ENCODE data around the gene BATF2. TPM values are rescaled to one million over a fixed set of nuclear protein-coding genes. Genes with fewer than 3 reads are reported as not detected.

Gene BATF2
- polyA plus RNA-seq, 2 of the 4 experiments (the other 2 are of a cell fraction), result 0.21 to 0.67 TPM

DNA sequence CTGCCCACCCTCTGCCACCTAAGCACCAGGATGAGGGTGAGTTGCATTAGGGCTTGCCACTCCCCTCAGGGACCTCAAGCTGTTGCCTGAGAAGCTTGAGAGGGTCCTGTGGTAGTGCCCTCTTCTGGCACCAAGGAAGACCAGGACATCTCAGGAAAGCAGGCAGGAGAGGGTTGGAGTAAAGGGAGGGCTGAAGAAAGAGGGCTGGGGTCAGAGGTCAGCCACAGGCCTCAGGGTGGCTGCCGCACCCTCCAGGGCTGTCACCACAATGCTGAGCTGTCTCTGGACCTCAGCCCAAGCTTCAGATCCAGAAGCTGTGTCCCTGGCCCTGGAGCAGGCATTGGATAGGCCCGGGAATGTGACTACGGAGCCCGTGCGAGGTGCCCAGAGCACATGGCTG is 48.3 kb upstream of the BATF2 start:
- ATAC-seq (no peak), FAIRE-seq (no peak), DNase-seq (ENCODE audit: low read depth in 1 of 2, low spot score in 1 of 2) (no peak)
- POLR2A ChIA-PET, result no interaction called here
- Histone ChIP-seq H3K27ac (no peak overlapping the region), H3K4me3 (no peak overlapping the region), H3K9me3 (no peaks in the 10 kb centered on the region), H3K4me2 (no peak overlapping the region), H3K4me1 (peaks cover 23% of the 10 kb centered on the region)
- CTCF ChIA-PET, result interaction anchor here (1.0 to 3.2 kb wide), 5 partner anchors 18 to 286 kb away, joined by 4 to 8 read pairs (median 6); partner anchors contain the start of genes ARL2 and SNX15
- WGBS (ENCODE audit: missing lambda C conversion rate), result 83% methylated on average over 5 of the region's 5 CpGs
- no peak for TF ChIP-seq HOXA7 (CRISPR knock-in tag; IDR thresholded peaks at IDR 0.05)
- TF ChIP-seq, protein P1, sequence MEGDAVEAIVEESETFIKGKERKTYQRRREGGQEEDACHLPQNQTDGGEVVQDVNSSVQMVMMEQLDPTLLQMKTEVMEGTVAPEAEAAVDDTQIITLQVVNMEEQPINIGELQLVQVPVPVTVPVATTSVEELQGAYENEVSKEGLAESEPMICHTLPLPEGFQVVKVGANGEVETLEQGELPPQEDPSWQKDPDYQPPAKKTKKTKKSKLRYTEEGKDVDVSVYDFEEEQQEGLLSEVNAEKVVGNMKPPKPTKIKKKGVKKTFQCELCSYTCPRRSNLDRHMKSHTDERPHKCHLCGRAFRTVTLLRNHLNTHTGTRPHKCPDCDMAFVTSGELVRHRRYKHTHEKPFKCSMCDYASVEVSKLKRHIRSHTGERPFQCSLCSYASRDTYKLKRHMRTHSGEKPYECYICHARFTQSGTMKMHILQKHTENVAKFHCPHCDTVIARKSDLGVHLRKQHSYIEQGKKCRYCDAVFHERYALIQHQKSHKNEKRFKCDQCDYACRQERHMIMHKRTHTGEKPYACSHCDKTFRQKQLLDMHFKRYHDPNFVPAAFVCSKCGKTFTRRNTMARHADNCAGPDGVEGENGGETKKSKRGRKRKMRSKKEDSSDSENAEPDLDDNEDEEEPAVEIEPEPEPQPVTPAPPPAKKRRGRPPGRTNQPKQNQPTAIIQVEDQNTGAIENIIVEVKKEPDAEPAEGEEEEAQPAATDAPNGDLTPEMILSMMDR (IDR thresholded peaks at IDR 0.05), result no peak
- TF ChIP-seq HDAC2 (IDR thresholded peaks at IDR 0.05), result no peak
- no peak for TF ChIP-seq CEBPB (IDR thresholded peaks at IDR 0.05)
- TF ChIP-seq, protein P2, sequence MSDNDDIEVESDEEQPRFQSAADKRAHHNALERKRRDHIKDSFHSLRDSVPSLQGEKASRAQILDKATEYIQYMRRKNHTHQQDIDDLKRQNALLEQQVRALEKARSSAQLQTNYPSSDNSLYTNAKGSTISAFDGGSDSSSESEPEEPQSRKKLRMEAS (IDR thresholded peaks at IDR 0.05), result no peak
- no peak for TF ChIP-seq NR3C1 (IDR thresholded peaks at IDR 0.05)
- TF ChIP-seq, protein P3, sequence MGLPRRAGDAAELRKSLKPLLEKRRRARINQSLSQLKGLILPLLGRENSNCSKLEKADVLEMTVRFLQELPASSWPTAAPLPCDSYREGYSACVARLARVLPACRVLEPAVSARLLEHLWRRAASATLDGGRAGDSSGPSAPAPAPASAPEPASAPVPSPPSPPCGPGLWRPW (IDR thresholded peaks at IDR 0.05), result no peak
- TF ChIP-seq, protein P4, sequence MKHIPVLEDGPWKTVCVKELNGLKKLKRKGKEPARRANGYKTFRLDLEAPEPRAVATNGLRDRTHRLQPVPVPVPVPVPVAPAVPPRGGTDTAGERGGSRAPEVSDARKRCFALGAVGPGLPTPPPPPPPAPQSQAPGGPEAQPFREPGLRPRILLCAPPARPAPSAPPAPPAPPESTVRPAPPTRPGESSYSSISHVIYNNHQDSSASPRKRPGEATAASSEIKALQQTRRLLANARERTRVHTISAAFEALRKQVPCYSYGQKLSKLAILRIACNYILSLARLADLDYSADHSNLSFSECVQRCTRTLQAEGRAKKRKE (CRISPR knock-in tag; IDR thresholded peaks at IDR 0.05; ENCODE audit: low read depth), result no peak
- no peak for TF ChIP-seq FOXS1 (CRISPR knock-in tag; IDR thresholded peaks at IDR 0.05)
- TF ChIP-seq HEYL (CRISPR knock-in tag; IDR thresholded peaks at IDR 0.05), result no peak
- no peak for TF ChIP-seq CHD2 (IDR thresholded peaks at IDR 0.05; ENCODE audit: low read length, partially characterized antibody)
- TF ChIP-seq EP300 (IDR thresholded peaks at IDR 0.05), result no peak
- TF ChIP-seq EHMT2 (IDR thresholded peaks at IDR 0.05; ENCODE audit: low read depth), result no peak
- TF ChIP-seq, protein P5, sequence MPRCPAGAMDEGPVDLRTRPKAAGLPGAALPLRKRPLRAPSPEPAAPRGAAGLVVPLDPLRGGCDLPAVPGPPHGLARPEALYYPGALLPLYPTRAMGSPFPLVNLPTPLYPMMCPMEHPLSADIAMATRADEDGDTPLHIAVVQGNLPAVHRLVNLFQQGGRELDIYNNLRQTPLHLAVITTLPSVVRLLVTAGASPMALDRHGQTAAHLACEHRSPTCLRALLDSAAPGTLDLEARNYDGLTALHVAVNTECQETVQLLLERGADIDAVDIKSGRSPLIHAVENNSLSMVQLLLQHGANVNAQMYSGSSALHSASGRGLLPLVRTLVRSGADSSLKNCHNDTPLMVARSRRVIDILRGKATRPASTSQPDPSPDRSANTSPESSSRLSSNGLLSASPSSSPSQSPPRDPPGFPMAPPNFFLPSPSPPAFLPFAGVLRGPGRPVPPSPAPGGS (IDR thresholded peaks at IDR 0.05), result no peak
- TF ChIP-seq SMC3 (IDR thresholded peaks at IDR 0.05), result no peak
- no peak for TF ChIP-seq CBX2 (IDR thresholded peaks at IDR 0.05; ENCODE audit: borderline replicate concordance, low read depth)
- TF ChIP-seq EHF (CRISPR knock-in tag; IDR thresholded peaks at IDR 0.05), result no peak

DNA sequence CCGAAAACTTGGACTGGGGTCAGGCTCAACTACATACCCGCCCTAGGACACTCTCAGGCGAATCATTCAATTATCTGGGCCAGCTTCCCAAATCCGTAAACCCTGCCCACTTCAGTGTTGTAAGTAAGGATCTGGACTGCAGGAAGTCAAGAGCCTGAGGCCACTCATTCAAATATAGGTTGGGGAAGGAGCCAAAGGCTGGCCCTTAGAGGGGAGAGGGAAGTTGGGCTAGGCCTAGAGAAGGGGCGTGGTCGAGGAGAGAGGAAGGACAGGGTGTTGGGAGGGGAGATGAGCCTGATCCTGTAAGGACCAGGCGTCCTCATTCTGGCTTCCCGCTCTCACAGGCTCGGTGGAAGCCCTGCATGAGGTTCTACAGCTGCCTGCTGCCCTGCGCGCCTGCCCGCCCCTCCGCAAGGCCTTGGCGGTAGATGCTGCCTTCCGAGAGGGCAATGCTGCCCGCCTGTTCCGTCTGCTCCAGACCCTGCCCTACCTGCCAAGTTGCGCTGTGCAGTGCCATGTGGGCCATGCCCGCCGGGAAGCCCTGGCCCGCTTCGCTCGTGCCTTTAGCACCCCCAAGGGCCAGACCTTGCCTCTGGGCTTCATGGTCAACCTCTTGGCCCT is 47.2 kb upstream of the BATF2 start:
- FAIRE-seq (no peak), DNase-seq (ENCODE audit: low read depth in 1 of 2, low spot score in 1 of 2) (no peak), ATAC-seq (no peak)
- H3K9me3 ChIP-seq, result no peaks in the 10 kb centered on the region
- WGBS (ENCODE audit: missing lambda C conversion rate), result 92% methylated on average over 23 of the region's 23 CpGs
- ChIA-PET POLR2A (no interaction called here), CTCF (interaction anchor here (1.4 to 3.2 kb wide), 2 partner anchors 17 to 30 kb away, joined by 5 to 8 read pairs; partner anchors contain the start of genes ARL2 and SNX15)
- H3K4me1 ChIP-seq, result peaks cover 25% of the 10 kb centered on the region
- TF ChIP-seq, protein P6, sequence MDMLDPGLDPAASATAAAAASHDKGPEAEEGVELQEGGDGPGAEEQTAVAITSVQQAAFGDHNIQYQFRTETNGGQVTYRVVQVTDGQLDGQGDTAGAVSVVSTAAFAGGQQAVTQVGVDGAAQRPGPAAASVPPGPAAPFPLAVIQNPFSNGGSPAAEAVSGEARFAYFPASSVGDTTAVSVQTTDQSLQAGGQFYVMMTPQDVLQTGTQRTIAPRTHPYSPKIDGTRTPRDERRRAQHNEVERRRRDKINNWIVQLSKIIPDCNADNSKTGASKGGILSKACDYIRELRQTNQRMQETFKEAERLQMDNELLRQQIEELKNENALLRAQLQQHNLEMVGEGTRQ (IDR thresholded peaks at IDR 0.05), result no peak
- TF ChIP-seq, protein P7, sequence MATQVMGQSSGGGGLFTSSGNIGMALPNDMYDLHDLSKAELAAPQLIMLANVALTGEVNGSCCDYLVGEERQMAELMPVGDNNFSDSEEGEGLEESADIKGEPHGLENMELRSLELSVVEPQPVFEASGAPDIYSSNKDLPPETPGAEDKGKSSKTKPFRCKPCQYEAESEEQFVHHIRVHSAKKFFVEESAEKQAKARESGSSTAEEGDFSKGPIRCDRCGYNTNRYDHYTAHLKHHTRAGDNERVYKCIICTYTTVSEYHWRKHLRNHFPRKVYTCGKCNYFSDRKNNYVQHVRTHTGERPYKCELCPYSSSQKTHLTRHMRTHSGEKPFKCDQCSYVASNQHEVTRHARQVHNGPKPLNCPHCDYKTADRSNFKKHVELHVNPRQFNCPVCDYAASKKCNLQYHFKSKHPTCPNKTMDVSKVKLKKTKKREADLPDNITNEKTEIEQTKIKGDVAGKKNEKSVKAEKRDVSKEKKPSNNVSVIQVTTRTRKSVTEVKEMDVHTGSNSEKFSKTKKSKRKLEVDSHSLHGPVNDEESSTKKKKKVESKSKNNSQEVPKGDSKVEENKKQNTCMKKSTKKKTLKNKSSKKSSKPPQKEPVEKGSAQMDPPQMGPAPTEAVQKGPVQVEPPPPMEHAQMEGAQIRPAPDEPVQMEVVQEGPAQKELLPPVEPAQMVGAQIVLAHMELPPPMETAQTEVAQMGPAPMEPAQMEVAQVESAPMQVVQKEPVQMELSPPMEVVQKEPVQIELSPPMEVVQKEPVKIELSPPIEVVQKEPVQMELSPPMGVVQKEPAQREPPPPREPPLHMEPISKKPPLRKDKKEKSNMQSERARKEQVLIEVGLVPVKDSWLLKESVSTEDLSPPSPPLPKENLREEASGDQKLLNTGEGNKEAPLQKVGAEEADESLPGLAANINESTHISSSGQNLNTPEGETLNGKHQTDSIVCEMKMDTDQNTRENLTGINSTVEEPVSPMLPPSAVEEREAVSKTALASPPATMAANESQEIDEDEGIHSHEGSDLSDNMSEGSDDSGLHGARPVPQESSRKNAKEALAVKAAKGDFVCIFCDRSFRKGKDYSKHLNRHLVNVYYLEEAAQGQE (IDR thresholded peaks at IDR 0.05), result no peak
- TF ChIP-seq SMC3 (IDR thresholded peaks at IDR 0.05) (no peak), EHF (CRISPR knock-in tag; IDR thresholded peaks at IDR 0.05) (no peak), RARB (CRISPR knock-in tag; IDR thresholded peaks at IDR 0.05) (no peak)
- no peak overlapping the region for H3K4me3 ChIP-seq
- H3K27ac ChIP-seq, result no peak overlapping the region
- H3K4me2 ChIP-seq, result peak overlapping the region; percentile 80; the same call in 1 of the 3 replicates

Measured in A549 (cell line).